Mucosa of rectum (tissue), 2 donors: Measurements from ENCODE around the gene FHIT.

Experiments
- H3K27ac ChIP-seq, 2 donors: one replicate each; pipeline ENCODE4 v1.7.0; 2013; ENCODE audit warnings: inconsistent platforms in 2 of 2, low read depth in 2 of 2, low read length in 2 of 2
- H3K27me3 ChIP-seq, 2 donors: one replicate each; pipeline ENCODE4 v1.7.0; 2013; ENCODE audit warnings: low read length in 2 of 2; ENCODE audit not compliant: control insufficient read depth in 2 of 2, insufficient read depth in 2 of 2
- H3K36me3 ChIP-seq, 2 donors: one replicate each; pipeline ENCODE4 v1.7.0; 2013; ENCODE audit warnings: low read length in 2 of 2; ENCODE audit not compliant: control insufficient read depth in 2 of 2, insufficient read depth in 2 of 2
- H3K4me1 ChIP-seq, 2 donors: one replicate each; pipeline ENCODE4 v1.7.0; 2013; ENCODE audit warnings: low read length in 2 of 2, mild to moderate bottlenecking in 1 of 2; ENCODE audit not compliant: control insufficient read depth in 2 of 2, insufficient read depth in 2 of 2
- H3K4me3 ChIP-seq, 2 donors: one replicate each; pipeline ENCODE4 v1.7.0; 2013; ENCODE audit warnings: low read length in 2 of 2
- H3K9ac ChIP-seq, 2 donors: one replicate each; pipeline ENCODE4 v1.7.0; 2013; ENCODE audit warnings: low read length in 2 of 2, low read depth in 1 of 2, mild to moderate bottlenecking in 1 of 2
- H3K9me3 ChIP-seq, 2 donors: one replicate each; pipeline ENCODE4 v1.7.0; 2013; ENCODE audit warnings: low read length in 2 of 2; ENCODE audit not compliant: control insufficient read depth in 2 of 2
- donor health status: healthy.
- donor health status: Normal muscosa, but diverticular disease.

The FHIT gene

DNA sequence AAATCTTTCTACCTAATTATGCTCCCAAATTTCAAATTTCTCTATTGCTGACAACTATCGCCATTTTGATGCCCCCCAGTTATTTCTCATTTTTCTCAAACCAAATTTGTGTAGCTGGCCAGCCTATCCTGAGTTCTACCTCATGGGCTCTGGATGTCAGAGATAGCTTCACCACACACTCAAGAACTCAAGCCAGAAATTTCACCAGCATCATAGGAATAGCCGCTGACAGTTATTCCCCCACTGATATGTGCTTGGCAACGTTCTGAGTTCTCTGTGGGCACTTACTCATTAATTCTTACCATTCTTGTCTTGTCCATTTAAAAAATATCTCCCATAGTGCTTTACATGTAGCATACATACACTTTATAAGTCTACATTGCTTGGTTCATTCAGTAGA lies 264.7 kb downstream of the FHIT start:
- Histone ChIP-seq H3K9ac (no peak overlapping the region), H3K4me1 (no peaks in the 10 kb centered on the region), H3K27me3 (no peaks in the 10 kb centered on the region), H3K9me3 (no peaks in the 10 kb centered on the region), H3K36me3 (no peaks in the 10 kb centered on the region), H3K27ac (no peak overlapping the region), H3K4me3 (no peak overlapping the region)

DNA sequence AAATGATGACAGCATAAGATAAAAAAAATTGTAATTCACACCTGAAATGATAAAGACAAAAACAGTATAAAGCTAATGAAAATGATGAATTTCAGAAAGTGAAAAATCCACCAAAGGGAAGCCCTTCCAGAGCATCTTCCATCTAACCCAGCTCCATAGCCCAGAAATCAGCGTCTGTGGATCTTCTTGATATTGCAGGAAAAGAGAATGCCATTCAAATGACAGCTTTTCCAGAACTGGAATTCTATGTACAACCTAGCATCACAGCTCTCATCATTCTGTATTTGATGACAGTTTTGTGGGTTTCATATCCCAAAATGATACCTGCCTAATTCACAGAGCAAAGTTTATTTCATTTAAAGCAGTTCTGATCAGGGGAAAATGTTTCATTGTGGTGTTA lies 267.3 kb downstream of the FHIT start:
- Histone ChIP-seq H3K27ac (no peak overlapping the region), H3K4me3 (no peak overlapping the region), H3K4me1 (no peaks in the 10 kb centered on the region), H3K36me3 (no peaks in the 10 kb centered on the region), H3K9me3 (no peaks in the 10 kb centered on the region), H3K9ac (no peak overlapping the region), H3K27me3 (no peaks in the 10 kb centered on the region)

DNA sequence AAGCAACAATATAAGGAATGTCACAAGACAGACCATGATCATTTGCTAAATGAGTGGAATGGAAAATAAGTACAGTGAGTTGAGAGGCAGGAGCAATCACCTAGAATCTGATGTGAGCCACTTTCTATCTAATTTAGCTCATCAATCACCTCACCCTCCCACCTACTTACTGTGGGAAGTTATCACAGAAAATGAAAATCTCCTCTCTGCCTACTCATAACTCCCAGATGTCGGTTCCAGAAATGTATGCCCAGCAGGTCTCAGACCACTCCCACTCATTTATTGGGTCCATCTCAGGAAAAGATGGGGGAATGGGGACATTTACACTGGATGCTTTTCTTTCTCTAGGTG lies 270.9 kb downstream of the FHIT start:
- H3K4me1 ChIP-seq = no peaks in the 10 kb centered on the region
- H3K9me3 ChIP-seq = no peaks in the 10 kb centered on the region
- H3K9ac ChIP-seq = no peak overlapping the region
- H3K27me3 ChIP-seq = no peaks in the 10 kb centered on the region
- no peak overlapping the region for H3K27ac ChIP-seq
- no peak overlapping the region for H3K4me3 ChIP-seq
- no peaks in the 10 kb centered on the region for H3K36me3 ChIP-seq

DNA sequence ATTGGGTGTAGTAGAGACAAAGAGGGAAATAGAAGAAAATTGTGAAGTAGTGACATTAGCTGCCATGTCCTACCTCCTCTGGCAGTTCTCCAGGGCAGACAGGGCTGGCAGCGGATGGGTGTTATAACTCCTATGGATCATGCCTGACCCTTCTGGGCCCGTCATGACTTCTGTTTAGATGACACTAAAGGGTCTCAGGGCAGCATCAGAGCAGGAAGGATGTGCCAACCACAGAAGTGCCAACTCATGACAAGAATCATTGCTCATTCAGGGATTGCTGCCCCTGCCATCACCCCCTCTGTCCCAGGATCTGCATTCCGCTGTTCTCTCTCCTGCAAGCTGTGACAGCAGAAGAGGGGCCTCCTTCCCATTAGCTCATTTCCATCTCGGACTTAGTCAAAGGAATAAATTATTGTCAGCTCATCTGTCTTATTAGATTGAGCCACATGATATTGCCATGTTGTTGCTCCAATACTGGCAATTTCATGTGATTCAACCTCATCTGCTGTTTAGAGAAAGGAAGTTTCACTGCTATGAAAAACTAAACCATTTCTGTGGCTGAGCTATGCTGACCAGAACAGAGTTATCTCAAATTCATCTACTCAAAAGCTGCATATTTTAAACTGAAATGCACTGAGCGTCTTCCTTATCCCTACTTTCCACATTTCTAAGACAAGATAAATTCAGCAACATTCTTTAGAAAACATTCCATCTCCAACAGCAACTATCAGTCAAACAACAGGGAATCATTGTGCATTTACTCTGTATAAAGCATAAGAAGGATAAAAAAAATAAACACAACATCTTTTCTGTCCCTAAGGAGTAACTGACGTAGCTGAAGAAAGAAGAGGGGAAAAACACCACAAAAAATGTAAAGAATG lies 271.6 kb downstream of the FHIT start:
- Histone ChIP-seq H3K9me3 (no peaks in the 10 kb centered on the region), H3K27me3 (no peaks in the 10 kb centered on the region), H3K9ac (no peak overlapping the region), H3K4me3 (no peak overlapping the region), H3K36me3 (no peaks in the 10 kb centered on the region), H3K4me1 (no peaks in the 10 kb centered on the region), H3K27ac (no peak overlapping the region)

DNA sequence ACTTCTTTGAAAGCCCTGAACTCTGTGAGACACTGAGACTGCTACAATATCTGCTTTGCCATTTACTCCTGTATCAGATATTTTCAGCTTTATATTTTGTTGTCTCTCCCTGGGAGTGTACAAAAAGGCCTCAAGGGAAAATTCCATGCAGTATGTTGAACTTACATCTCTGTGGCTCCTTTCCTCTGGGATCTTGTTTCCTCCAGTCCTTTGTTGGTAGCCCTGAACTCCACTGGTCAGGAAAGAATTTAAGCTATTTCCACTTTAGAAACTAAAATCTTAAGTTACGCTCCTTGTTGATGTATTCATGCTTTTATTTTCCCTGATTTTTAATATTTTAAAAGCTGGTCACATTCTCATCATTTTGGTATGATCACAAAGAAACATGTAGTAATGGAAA lies 277.9 kb downstream of the FHIT start:
- Histone ChIP-seq H3K9me3 (no peaks in the 10 kb centered on the region), H3K27ac (no peak overlapping the region), H3K9ac (no peak overlapping the region), H3K27me3 (no peaks in the 10 kb centered on the region), H3K36me3 (no peaks in the 10 kb centered on the region), H3K4me1 (no peaks in the 10 kb centered on the region), H3K4me3 (no peak overlapping the region)

DNA sequence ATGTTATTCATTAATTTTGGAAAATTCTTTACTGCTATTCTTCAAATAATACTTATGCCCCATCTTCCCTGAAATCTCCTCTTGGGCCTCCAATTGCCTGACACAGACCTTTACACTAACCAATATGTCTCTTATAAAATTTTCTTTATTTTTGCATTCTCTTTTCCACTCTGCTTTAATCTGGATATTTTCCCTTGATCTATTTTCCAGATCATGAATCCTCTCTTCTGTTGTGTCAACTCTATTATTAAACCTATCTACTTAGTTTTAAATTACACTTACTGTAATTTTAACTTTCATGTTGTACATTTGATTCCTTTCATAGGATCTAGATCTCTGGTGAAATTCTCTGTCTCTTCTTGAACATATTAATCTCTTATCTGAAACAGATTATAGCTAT lies 278.7 kb downstream of the FHIT start:
- H3K36me3 ChIP-seq = no peaks in the 10 kb centered on the region
- no peaks in the 10 kb centered on the region for H3K27me3 ChIP-seq
- H3K9ac ChIP-seq = no peak overlapping the region
- no peak overlapping the region for H3K4me3 ChIP-seq
- H3K4me1 ChIP-seq = no peaks in the 10 kb centered on the region
- H3K27ac ChIP-seq = no peak overlapping the region
- H3K9me3 ChIP-seq = no peaks in the 10 kb centered on the region

DNA sequence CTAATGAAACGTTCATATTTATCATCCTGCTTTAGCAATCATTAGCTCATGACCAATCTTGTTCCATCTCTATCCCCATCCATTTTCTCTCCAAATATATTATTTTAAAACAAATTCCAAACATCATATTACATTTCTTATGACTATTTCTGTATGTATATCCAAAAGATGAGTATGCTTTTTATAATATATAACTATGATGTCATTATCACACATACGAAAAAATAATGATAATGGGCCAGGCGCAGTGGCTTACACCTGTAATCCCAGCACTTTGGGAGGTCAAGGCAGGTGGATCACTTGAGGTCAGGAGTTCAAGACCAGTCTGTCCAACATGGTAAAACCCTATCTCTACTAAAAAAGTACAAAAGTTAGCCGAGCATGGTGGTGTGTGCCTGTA lies 280.4 kb downstream of the FHIT start:
- Histone ChIP-seq H3K9me3 (peaks cover 0 to 2% of the 10 kb centered on the region in 2 donors), H3K4me3 (no peak overlapping the region), H3K27me3 (no peaks in the 10 kb centered on the region), H3K4me1 (no peaks in the 10 kb centered on the region), H3K9ac (no peak overlapping the region), H3K36me3 (no peaks in the 10 kb centered on the region), H3K27ac (no peak overlapping the region)

DNA sequence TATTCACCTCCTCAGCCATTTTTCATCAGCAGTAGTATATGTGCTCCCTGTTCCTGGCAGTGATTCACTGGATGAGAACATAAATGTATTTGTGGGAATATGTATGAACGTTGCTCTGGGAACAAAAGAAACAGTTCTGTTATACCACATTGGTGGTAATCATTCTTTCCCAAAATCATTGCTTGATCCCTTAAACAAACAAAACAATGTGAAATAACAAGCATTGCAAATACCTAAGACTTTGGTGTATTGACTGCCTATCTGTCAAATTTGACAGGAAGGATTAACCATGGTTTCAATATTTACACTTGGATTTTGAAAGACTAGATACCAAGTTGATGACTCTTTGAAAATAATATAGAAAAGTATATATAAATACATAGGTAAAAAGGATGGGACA lies 284.1 kb downstream of the FHIT start:
- no peaks in the 10 kb centered on the region for H3K36me3 ChIP-seq
- H3K4me3 ChIP-seq = no peak overlapping the region
- H3K4me1 ChIP-seq = no peaks in the 10 kb centered on the region
- peaks cover 0 to 2% of the 10 kb centered on the region in 2 donors for H3K9me3 ChIP-seq
- no peak overlapping the region for H3K27ac ChIP-seq
- H3K27me3 ChIP-seq = no peaks in the 10 kb centered on the region
- H3K9ac ChIP-seq = no peak overlapping the region

DNA sequence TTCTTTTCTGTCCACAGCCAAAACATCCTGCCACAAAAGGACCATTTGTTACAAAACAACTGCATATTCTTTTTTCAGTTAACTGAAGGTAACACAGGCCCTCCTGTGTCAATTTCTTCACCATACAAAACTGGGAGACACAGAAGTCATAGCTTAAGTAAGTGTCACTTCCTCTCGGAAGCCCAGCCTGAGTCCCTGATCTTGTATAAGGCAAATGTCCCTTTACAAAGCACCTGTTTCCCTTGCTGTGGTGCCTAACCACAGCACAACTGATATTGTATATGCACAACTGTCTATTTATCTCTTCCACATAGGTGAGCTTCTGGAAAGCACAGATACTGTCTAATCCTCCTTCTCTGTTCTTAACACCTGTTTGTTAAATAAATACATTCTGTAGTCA lies 293.7 kb downstream of the FHIT start:
- no peak overlapping the region for H3K4me3 ChIP-seq
- no peaks in the 10 kb centered on the region for H3K27me3 ChIP-seq
- H3K9me3 ChIP-seq = no peaks in the 10 kb centered on the region
- no peaks in the 10 kb centered on the region for H3K36me3 ChIP-seq
- H3K4me1 ChIP-seq = no peaks in the 10 kb centered on the region
- no peak overlapping the region for H3K27ac ChIP-seq
- no peak overlapping the region for H3K9ac ChIP-seq

DNA sequence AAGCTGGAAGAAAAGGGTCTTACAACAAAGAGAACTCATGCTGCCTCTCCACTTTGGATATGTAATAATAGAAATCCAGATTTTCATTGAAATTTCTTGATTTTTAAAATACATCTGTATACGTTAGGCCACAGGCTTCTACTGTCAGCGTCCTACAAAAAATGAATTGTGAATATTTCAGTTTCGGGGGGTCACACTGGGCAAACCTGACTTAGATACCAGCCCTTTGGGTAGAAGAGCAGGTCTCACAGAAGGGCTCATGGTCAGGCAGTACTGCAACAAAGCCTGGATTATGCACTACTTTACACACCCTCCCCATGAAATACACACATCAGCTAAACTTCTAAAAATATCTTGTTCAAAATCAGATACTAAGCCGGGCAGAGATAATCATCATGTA lies 294.5 kb downstream of the FHIT start:
- Histone ChIP-seq H3K4me3 (no peak overlapping the region), H3K36me3 (no peaks in the 10 kb centered on the region), H3K4me1 (no peaks in the 10 kb centered on the region), H3K27ac (no peak overlapping the region), H3K27me3 (no peaks in the 10 kb centered on the region), H3K9ac (no peak overlapping the region), H3K9me3 (no peaks in the 10 kb centered on the region)
